C4-2B (cell line): Measurements from ENCODE around the gene SERHL2.

Experiments used
- CTCF ChIP-seq: fragments of 450-650 bp; conservative IDR thresholded peaks from 2 replicates; pipeline ENCODE4 v1.5.1; 2017; ENCODE audit warnings: mild to moderate bottlenecking
- ZFX ChIP-seq: fragments of 450-650 bp; IDR thresholded peaks from 2 replicates; pipeline ENCODE4 v1.6.1; 2017

GRCh38 chr22:42562684-42563083 lies 8.9 kb downstream of the SERHL2 start:
- TF ChIP-seq CTCF (no peak), ZFX (no peak)
